Measurements from ENCODE around the gene TAS1R3. TPM values are rescaled to one million over a fixed set of nuclear protein-coding genes. Genes with fewer than 3 reads are reported as not detected.

TAS1R3 gene
- total and polyA plus RNA-seq, 2 of the 4 experiments (the other 2 are of a cell fraction) = under 0.01 to 0.05 TPM

DNA sequence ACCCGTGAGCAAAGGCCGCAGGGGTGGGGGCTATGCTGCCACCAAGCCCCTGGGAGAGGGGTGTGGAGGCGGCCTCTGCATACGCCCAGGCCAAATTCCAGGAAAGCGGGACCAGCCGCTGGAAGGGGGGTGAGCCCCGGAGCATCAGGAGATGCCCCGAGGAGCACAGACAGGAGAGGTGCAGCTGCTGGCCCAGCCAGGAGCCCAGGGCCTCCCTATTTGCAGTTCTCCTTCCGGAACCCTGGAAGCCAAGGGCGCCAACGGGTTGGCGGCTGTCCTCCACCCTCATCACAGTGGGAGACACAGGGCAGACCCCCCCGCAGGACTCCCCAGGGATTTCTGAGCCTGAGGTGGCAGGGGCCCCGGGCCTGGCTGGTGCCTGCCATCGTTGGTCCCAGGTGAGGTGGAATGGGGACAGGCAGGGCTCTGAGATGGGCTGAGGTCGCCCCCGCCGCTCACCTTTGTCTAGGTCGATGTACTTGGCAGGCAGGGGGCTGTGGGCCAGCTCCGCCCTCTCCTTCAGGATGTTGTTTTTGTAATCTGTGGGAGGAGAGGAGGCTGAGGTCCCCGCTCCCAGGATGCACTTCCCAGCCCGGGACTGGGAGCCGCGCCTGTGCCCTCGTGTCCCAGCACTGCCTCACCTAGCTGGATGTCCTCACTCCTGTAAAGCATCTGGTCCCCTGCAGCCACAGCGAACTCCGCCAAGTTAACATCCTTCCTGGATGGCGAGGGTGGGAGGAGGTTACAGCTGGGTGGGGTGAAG lies 22.5 kb downstream of the TAS1R3 start:
- H3K27me3 ChIP-seq (ENCODE audit: control insufficient read depth, insufficient read depth, low read length) = no peaks in the 10 kb centered on the region
- H3K4ac ChIP-seq (ENCODE audit: low read depth, low read length) = no peak overlapping the region
- peak overlapping the region; percentile 24 for H2AFZ ChIP-seq (replicated peaks; ENCODE audit: low read length, poor library complexity)
- H3K4me3 ChIP-seq (ENCODE audit: insufficient read depth, low read depth, low read length) = no peak overlapping the region
- BruUV-seq (replicated peaks) = no TSS peak
- H2BK15ac ChIP-seq (ENCODE audit: low read depth, low read length) = no peak overlapping the region
- H4K91ac ChIP-seq (ENCODE audit: insufficient read depth, low read depth, low read length) = no peak overlapping the region
- ATAC-seq (ENCODE audit: low read depth) (no peak), DNase-seq (no peak)
- POLR2A ChIA-PET (ENCODE audit: unreplicated experiment) = no interaction called here
- H3K56ac ChIP-seq (ENCODE audit: extremely low read depth, insufficient read depth, low read length) = no peak overlapping the region
- peaks cover 39% of the 10 kb centered on the region for H3K36me3 ChIP-seq (ENCODE audit: control insufficient read depth, insufficient read depth, low read length)
- peak overlapping the region; percentile 21; the same call in 1 of the 2 replicates for H3K27ac ChIP-seq (ENCODE audit: insufficient read depth, low read length)
- no peak overlapping the region for H3K14ac ChIP-seq (replicated peaks; ENCODE audit: low read depth, low read length)
- intact Hi-C loops (cut with micrococcal nuclease) (no loop called here), dilution Hi-C loops (cut with HindIII; ENCODE audit: low sequenced_read_pairs, unreplicated experiment) (no loop called here), in situ Hi-C loops (cut with MboI; ENCODE audit: low sequenced_read_pairs) (no loop called here)
- TF ChIP-seq RCOR1 (IDR thresholded peaks at IDR 0.05; ENCODE audit: insufficient replicate concordance, low read length) = no peak
- TF ChIP-seq, protein P1, sequence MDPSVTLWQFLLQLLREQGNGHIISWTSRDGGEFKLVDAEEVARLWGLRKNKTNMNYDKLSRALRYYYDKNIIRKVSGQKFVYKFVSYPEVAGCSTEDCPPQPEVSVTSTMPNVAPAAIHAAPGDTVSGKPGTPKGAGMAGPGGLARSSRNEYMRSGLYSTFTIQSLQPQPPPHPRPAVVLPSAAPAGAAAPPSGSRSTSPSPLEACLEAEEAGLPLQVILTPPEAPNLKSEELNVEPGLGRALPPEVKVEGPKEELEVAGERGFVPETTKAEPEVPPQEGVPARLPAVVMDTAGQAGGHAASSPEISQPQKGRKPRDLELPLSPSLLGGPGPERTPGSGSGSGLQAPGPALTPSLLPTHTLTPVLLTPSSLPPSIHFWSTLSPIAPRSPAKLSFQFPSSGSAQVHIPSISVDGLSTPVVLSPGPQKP (IDR thresholded peaks at IDR 0.05; ENCODE audit: borderline replicate concordance, low read depth, low read length) = no peak
- no peak for TF ChIP-seq SMC3 (IDR thresholded peaks at IDR 0.05; ENCODE audit: low read depth, low read length)
- TF ChIP-seq MAZ (IDR thresholded peaks at IDR 0.05; ENCODE audit: borderline replicate concordance, low read depth, low read length) = no peak
- TF ChIP-seq MXI1 (IDR thresholded peaks at IDR 0.05; ENCODE audit: borderline replicate concordance, low read depth, low read length) = no peak
- no peak overlapping the region for H2AK9ac ChIP-seq (replicated peaks; ENCODE audit: low read depth, low read length, poor library complexity)
- no peak overlapping the region for H2BK20ac ChIP-seq (ENCODE audit: low read depth, low read length)
- CTCF ChIA-PET = no interaction called here
- H2AK5ac ChIP-seq (ENCODE audit: low read depth, low read length) = no peak overlapping the region; the same call in 1 of the 2 replicates
- H3K23ac ChIP-seq (ENCODE audit: low read depth, low read length) = no peak overlapping the region
- peaks cover 22% of the 10 kb centered on the region for H3K4me1 ChIP-seq (ENCODE audit: control insufficient read depth, insufficient read depth, low read length)
- H3K4me2 ChIP-seq (ENCODE audit: low read depth, low read length) = no peak overlapping the region; the same call in 1 of the 2 replicates
- H3K9me3 ChIP-seq (ENCODE audit: control insufficient read depth, insufficient read depth, low read length) = no peaks in the 10 kb centered on the region
- peaks cover 55% of the 10 kb centered on the region for H4K20me1 ChIP-seq (ENCODE audit: insufficient read depth, low read length)
- no peak overlapping the region for H4K5ac ChIP-seq (ENCODE audit: low read depth, low read length)
- 68% methylated on average over 4 of the region's 28 CpGs; no CpG with 5 or more reads in 1 of the 2 experiments for WGBS, 2 experiments (ENCODE audit: extremely low coverage in 2 of 2, insufficient read length in 1 of 2)
- no peak overlapping the region for H4K8ac ChIP-seq (ENCODE audit: low read depth in 2 of 2, low read length in 2 of 2)
- no peak overlapping the region for H2BK5ac ChIP-seq (ENCODE audit: low read depth, low read length, poor library complexity, severe bottlenecking)
- peaks cover 8 to 24% of the 10 kb centered on the region in 2 experiments; a peak in 3 of 4 replicates for H3K79me1 ChIP-seq (ENCODE audit: low read depth in 1 of 2, low read length in 2 of 2)
- H3K9ac ChIP-seq (ENCODE audit: low read depth, low read length) = no peak overlapping the region
- no peaks in the 10 kb centered on the region for H3K9me1 ChIP-seq (ENCODE audit: insufficient read depth, low read length)
- H3K18ac ChIP-seq (ENCODE audit: low read depth, low read length) = no peak overlapping the region
- no peak overlapping the region for H2BK120ac ChIP-seq (ENCODE audit: low read depth, low read length)
